ENCODE measurements around the gene CCDC106. TPM values are rescaled to one million over a fixed set of nuclear protein-coding genes. Genes with fewer than 3 reads are reported as not detected.

The CCDC106 gene
- total RNA-seq, 1 experiment from 2014 or later = 9.7 TPM

GRCh38 chr19:55680339-55681130 lies 32.5 kb downstream of the CCDC106 start:
- Histone ChIP-seq H3K9me3 (replicated peaks) (no peaks in the 10 kb centered on the region), H3K36me3 (peaks cover 22% of the 10 kb centered on the region), H3K4me3 (no peak overlapping the region), H3K27ac (no peak overlapping the region), H3K27me3 (no peaks in the 10 kb centered on the region), H3K4me1 (no peaks in the 10 kb centered on the region)
- no peak for DNase-seq

GRCh38 chr19:55681131-55682092 lies 33.4 kb downstream of the CCDC106 start:
- H3K36me3 ChIP-seq = peaks cover 22% of the 10 kb centered on the region

GRCh38 chr19:55683449-55684261 lies 35.6 kb downstream of the CCDC106 start:
- no peak overlapping the region for H3K27ac ChIP-seq
- H3K4me1 ChIP-seq = peaks cover 6% of the 10 kb centered on the region
- no peak overlapping the region for H3K4me3 ChIP-seq
- H3K9me3 ChIP-seq (replicated peaks) = no peaks in the 10 kb centered on the region
- H3K36me3 ChIP-seq = peaks cover 22% of the 10 kb centered on the region
- H3K27me3 ChIP-seq = no peaks in the 10 kb centered on the region
- no peak for DNase-seq

More at GRCh38 chr19:55681131-55682092, 33.4 kb downstream of the CCDC106 start:
- Histone ChIP-seq H3K4me3 (no peak overlapping the region), H3K27ac (no peak overlapping the region), H3K9me3 (replicated peaks) (no peaks in the 10 kb centered on the region), H3K4me1 (no peaks in the 10 kb centered on the region), H3K27me3 (no peaks in the 10 kb centered on the region)
- no peak for DNase-seq

GRCh38 chr19:55684946-55685681 lies 37.1 kb downstream of the CCDC106 start:
- Histone ChIP-seq H3K27ac (no peak overlapping the region), H3K4me3 (no peak overlapping the region), H3K36me3 (peaks cover 31% of the 10 kb centered on the region), H3K27me3 (no peaks in the 10 kb centered on the region), H3K4me1 (peaks cover 12% of the 10 kb centered on the region), H3K9me3 (replicated peaks) (no peaks in the 10 kb centered on the region)
- DNase-seq = no peak

GRCh38 chr19:55685776-55686175 lies 37.8 kb downstream of the CCDC106 start:
- no peaks in the 10 kb centered on the region for H3K27me3 ChIP-seq
- peaks cover 35% of the 10 kb centered on the region for H3K36me3 ChIP-seq
- peaks cover 12% of the 10 kb centered on the region for H3K4me1 ChIP-seq
- H3K4me3 ChIP-seq = no peak overlapping the region
- no peak overlapping the region for H3K27ac ChIP-seq
- no peaks in the 10 kb centered on the region for H3K9me3 ChIP-seq (replicated peaks)
- no peak for DNase-seq

- no peaks in the 10 kb centered on the region for H3K9me3 ChIP-seq (replicated peaks)
- no peaks in the 10 kb centered on the region for H3K27me3 ChIP-seq
- peaks cover 33% of the 10 kb centered on the region for H3K36me3 ChIP-seq
- H3K4me1 ChIP-seq = peaks cover 12% of the 10 kb centered on the region
- DNase-seq = no peak
- H3K27ac ChIP-seq = no peak overlapping the region
- no peak overlapping the region for H3K4me3 ChIP-seq
These were observed 38.5 kb downstream of the CCDC106 start for GRCh38 chr19:55686311-55687050.

- DNase-seq = no peak
These were observed 39.5 kb downstream of the CCDC106 start for GRCh38 chr19:55687281-55688201.

GRCh38 chr19:55688422-55689218 lies 40.6 kb downstream of the CCDC106 start:
- H3K4me3 ChIP-seq = no peak overlapping the region
- peak overlapping the region; percentile 81 for H3K27ac ChIP-seq
- H3K9me3 ChIP-seq (replicated peaks) = no peaks in the 10 kb centered on the region
- peaks cover 12% of the 10 kb centered on the region for H3K4me1 ChIP-seq
- DNase-seq = peak; percentile 95
- peaks cover 30% of the 10 kb centered on the region for H3K36me3 ChIP-seq
- no peaks in the 10 kb centered on the region for H3K27me3 ChIP-seq

More at GRCh38 chr19:55687281-55688201, 39.5 kb downstream of the CCDC106 start:
- Histone ChIP-seq H3K36me3 (peaks cover 30% of the 10 kb centered on the region), H3K9me3 (replicated peaks) (no peaks in the 10 kb centered on the region), H3K27me3 (no peaks in the 10 kb centered on the region), H3K4me1 (peaks cover 12% of the 10 kb centered on the region), H3K4me3 (no peak overlapping the region), H3K27ac (no peak overlapping the region)

- H3K4me1 ChIP-seq = peaks cover 12% of the 10 kb centered on the region
- peaks cover 32% of the 10 kb centered on the region for H3K36me3 ChIP-seq
- no peak overlapping the region for H3K4me3 ChIP-seq
- DNase-seq = no peak
- no peaks in the 10 kb centered on the region for H3K27me3 ChIP-seq
- no peaks in the 10 kb centered on the region for H3K9me3 ChIP-seq (replicated peaks)
- peak overlapping the region; percentile 81 for H3K27ac ChIP-seq
These were observed 41.5 kb downstream of the CCDC106 start for GRCh38 chr19:55689411-55690108.

- H3K9me3 ChIP-seq (replicated peaks) = no peaks in the 10 kb centered on the region
- H3K27ac ChIP-seq = no peak overlapping the region
- H3K4me3 ChIP-seq = no peak overlapping the region
- no peak for DNase-seq
- H3K27me3 ChIP-seq = no peaks in the 10 kb centered on the region
- H3K36me3 ChIP-seq = peaks cover 31% of the 10 kb centered on the region
- peaks cover 12% of the 10 kb centered on the region for H3K4me1 ChIP-seq
These were observed 42.2 kb downstream of the CCDC106 start for GRCh38 chr19:55690109-55690768.

All from SJCRH30 (cell line).